Measurements from ENCODE around the gene ALOXE3.

DNA sequence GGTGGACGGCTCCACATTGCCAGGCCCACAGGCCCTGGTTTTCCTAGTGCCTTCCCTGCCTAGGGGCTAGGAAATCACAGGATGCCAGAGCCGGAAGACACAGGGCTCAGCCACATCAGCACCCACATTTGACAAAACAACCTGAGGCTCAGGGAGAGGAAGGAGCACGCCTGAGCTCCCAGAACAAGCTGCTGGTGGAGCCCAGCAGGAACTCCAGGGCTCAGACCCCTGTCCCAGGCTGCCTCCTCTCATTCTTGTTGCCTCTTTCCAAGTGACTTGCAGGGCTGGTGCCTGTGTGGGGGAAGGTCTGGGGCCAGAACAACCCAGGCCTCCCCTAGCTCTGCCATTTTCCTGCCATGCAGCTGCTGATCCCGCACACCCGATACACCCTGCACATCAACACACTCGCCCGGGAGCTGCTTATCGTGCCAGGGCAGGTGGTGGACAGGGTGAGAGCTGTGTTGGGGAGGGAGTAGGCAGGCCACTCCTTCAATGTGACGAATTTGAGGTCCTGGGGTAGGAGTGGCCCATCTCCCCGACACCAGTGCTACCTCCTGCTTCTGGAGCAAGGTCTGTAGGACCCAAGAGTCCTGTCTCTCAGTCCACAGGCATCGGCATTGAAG is 71.9 kb downstream of the ALOXE3 start:
- TF ChIP-seq TAF1 (IDR thresholded peaks at IDR 0.05; ENCODE audit: borderline replicate concordance, insufficient read depth, low read length) = no peak
- TF ChIP-seq POLR2AphosphoS5 (IDR thresholded peaks at IDR 0.05; ENCODE audit: low read depth, low read length) = no peak

All from PFSK-1 (cell line).